HG03558 (cell line): ENCODE data around the gene RUNX3.

Experiments used
- ATAC-seq: cut with Tn5 transposase; IDR thresholded peaks from one replicate; pipeline ENCODE4 v1.9.1; 2021; ENCODE audit warnings: moderate number of reproducible peaks; ENCODE audit not compliant: unreplicated experiment; ENCODE audit errors: extremely low read depth

The RUNX3 gene

DNA sequence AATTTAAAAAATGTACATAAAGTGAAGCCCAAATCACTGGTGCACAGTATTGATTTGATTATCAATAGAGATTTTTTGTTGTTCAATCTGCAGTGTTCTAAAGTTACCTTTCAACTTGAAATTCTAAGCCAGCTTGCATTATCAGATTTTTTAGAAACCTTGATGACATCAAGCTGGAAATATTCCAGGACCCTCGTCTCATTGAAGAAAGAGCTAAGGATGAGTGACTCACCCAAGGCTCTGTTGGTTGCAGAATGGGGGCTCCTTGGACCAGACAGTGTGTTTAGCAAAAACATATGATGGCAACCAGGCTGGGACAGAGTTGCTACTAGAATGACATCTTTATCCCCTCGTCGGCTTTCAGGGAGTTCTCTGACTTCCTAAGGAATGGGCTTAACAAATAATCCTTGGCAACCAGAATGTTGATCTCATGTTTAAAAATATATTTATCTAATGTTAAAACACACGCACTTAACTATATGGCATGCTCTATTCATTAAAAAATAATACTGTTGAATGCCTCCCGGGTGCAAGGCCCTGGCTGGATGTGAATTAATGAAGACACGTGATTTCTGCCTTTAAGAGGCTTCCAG, 79.7 kb downstream of the RUNX3 start:
- no peak for ATAC-seq

DNA sequence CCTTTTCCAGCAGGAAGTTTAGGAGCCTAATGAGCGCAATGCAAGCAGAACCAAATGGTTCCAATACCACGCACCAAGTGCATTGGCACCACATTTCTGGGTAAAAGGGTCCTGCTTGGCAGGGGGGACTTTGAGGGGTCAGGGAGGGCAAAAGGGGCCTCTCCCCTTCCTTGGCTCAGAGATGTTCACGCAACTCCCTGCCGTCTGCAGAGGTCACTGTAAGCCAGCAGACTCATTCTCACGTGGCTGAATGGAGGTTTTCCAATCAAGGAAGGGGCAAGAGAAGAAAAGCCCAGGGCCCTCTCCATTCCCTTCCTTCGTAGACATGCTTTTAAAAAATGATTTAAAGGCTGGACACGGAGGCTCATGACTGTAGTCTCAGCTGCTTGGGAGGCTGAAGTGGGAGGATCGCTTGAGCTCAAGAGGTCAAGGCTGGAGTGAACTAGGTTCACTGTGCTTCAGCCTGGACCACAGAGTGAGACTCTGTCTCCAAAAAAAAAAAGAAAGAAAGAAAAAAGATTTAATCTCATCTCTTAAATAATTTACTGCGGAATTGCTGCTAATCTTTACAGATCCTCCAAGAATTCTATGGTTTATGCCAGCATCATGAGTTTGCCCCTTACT, 80.3 kb downstream of the RUNX3 start:
- no peak for ATAC-seq
